Keratinocyte (primary cell): ENCODE measurements around the gene DFFB. TPM values are rescaled to one million over a fixed set of nuclear protein-coding genes. Genes with fewer than 3 reads are reported as not detected.
"Not testable (repeated sequence)": the region's sequence is repeated elsewhere in the genome, so short reads cannot be mapped to it uniquely, and the experiment has no call there.

Experiments used
- DNase-seq: peaks from one replicate; pipeline ENCODE4 v3.0.0-alpha.2; 2011; ENCODE audit warnings: low read depth, missing footprints, low spot score
- FAIRE-seq: peaks from 2 replicates; lab custom pipeline; 2011; peaks lifted over from hg19 to GRCh38; lab: Jason Lieb, UNC
- H2AFZ ChIP-seq: 2 replicates; pipeline ENCODE4 v1.6.0; 2012; ENCODE audit warnings: low read length, control low read depth, inconsistent platforms; ENCODE audit not compliant: control insufficient read depth
- H3K27ac ChIP-seq: 2 replicates; pipeline ENCODE4 v1.5.1; 2011; ENCODE audit warnings: low read length; ENCODE audit not compliant: control insufficient read depth, insufficient read depth
- H3K27me3 ChIP-seq: 3 replicates; pipeline ENCODE4 v1.6.0; 2011; ENCODE audit warnings: low read length; ENCODE audit not compliant: control insufficient read depth, insufficient read depth; ENCODE audit errors: extremely low read depth
- H3K36me3 ChIP-seq, 2 experiments: 2 replicates in 1 of 2; 3 replicates in 1 of 2; pipeline ENCODE4 v1.5.1; 2011; ENCODE audit warnings: low read length in 2 of 2, mild to moderate bottlenecking in 1 of 2; ENCODE audit not compliant: control insufficient read depth in 2 of 2, insufficient read depth in 2 of 2; ENCODE audit errors: extremely low read depth in 1 of 2
- H3K4me1 ChIP-seq: 3 replicates; pipeline ENCODE4 v1.5.1; 2011; ENCODE audit warnings: low read length; ENCODE audit not compliant: control insufficient read depth, insufficient read depth; ENCODE audit errors: extremely low read depth
- H3K4me2 ChIP-seq: 3 replicates; pipeline ENCODE4 v1.6.0; 2011; ENCODE audit warnings: low read depth, low read length; ENCODE audit not compliant: control insufficient read depth, insufficient read depth; ENCODE audit errors: extremely low read depth
- H3K4me3 ChIP-seq, 3 experiments: fragments of 200-600 bp in 1 of 3; sonication (generic) in 1 of 3; 2 replicates in 2 of 3; 3 replicates in 1 of 3; pipeline ENCODE4 v1.5.1; 2011 to 2016; ENCODE audit warnings: low read length in 3 of 3, mild to moderate bottlenecking in 3 of 3, control low read depth in 2 of 3, inconsistent platforms in 1 of 3, low read depth in 1 of 3, mixed read lengths in 1 of 3, mixed run types in 1 of 3, moderate library complexity in 1 of 3; ENCODE audit not compliant: control insufficient read depth in 2 of 3, insufficient read depth in 2 of 3; ENCODE audit errors: extremely low read depth in 1 of 3
- H3K79me2 ChIP-seq: 2 replicates; pipeline ENCODE4 v1.6.0; 2012; ENCODE audit warnings: low read length; ENCODE audit not compliant: control insufficient read depth, insufficient read depth
- H3K9ac ChIP-seq: 3 replicates; pipeline ENCODE4 v1.6.0; 2011; ENCODE audit warnings: low read length; ENCODE audit not compliant: control insufficient read depth, insufficient read depth; ENCODE audit errors: extremely low read depth
- H3K9me1 ChIP-seq: 3 replicates; pipeline ENCODE4 v1.6.0; 2011; ENCODE audit warnings: low read length; ENCODE audit not compliant: control insufficient read depth, insufficient read depth; ENCODE audit errors: extremely low read depth
- H3K9me3 ChIP-seq: 2 replicates; pipeline ENCODE4 v1.5.1; 2012; ENCODE audit warnings: low read depth, low read length; ENCODE audit not compliant: control insufficient read depth
- H4K20me1 ChIP-seq: 3 replicates; pipeline ENCODE4 v1.6.0; 2011; ENCODE audit warnings: low read length; ENCODE audit not compliant: control insufficient read depth, insufficient read depth; ENCODE audit errors: extremely low read depth
- CTCF ChIP-seq, 3 experiments: IDR thresholded peaks in 1 of 3; conservative IDR thresholded peaks in 1 of 3; optimal IDR thresholded peaks in 1 of 3; 2 replicates in 2 of 3; 3 replicates in 1 of 3; pipeline versions ENCODE3 to v1.5.1; 2011; ENCODE audit warnings: low read length in 3 of 3, mild to moderate bottlenecking in 3 of 3, moderate library complexity in 2 of 3, control low read depth in 1 of 3, inconsistent platforms in 1 of 3; ENCODE audit not compliant: insufficient read depth in 2 of 3; ENCODE audit errors: extremely low read depth in 1 of 3
- EZH2 ChIP-seq: IDR thresholded peaks from one replicate; pipeline ENCODE4 v1.6.1; 2012; ENCODE audit warnings: inconsistent platforms, mild to moderate bottlenecking, low read length, moderate library complexity
- dilution Hi-C: fragments of 300-500 bp; cut with MboI; formaldehyde crosslinking; loops from one replicate; pipeline ENCODE4 v1.7.0; 2020; ENCODE audit warnings: low sequenced_read_pairs; ENCODE audit not compliant: extremely low pct_ligation_motif_present
- polyA plus RNA-seq, 5 experiments: library from polyadenylated mRNA; depleted of rRNA in 3 of 5; stranded (reverse) in 3 of 5; stranded (forward) in 1 of 5; unstranded in 1 of 5; fragments of >200 nt; gene quantifications; 1 replicate in 1 of 5; 2 replicates in 3 of 5; 3 replicates in 1 of 5; pipeline versions ENCODE4 v1.2.1 to v1.2.3, GENCODE V29; 2011 to 2012; ENCODE audit warnings: missing spikeins in 2 of 5, low read depth in 1 of 5, low replicate concordance in 1 of 5

The DFFB gene
- polyA plus RNA-seq, 1 donor (not counting 4 experiments of a cell fraction or from before 2014, with no cell fraction given), result 5.2 TPM

- Histone ChIP-seq H3K27me3 (no peaks in the 10 kb centered on the region), H3K9me3 (no peaks in the 10 kb centered on the region), H3K36me3 (no peaks in the 10 kb centered on the region), H3K4me3 (no peak overlapping the region), H4K20me1 (no peaks in the 10 kb centered on the region), H3K9ac (no peak overlapping the region), H3K4me1 (no peaks in the 10 kb centered on the region), H3K4me2 (no peak overlapping the region), H3K9me1 (no peaks in the 10 kb centered on the region), H2AFZ (no peak overlapping the region), H3K27ac (no peak overlapping the region), H3K79me2 (no peaks in the 10 kb centered on the region)
- no peak for TF ChIP-seq CTCF (optimal IDR thresholded peaks at IDR 0.05 in 1 of 3, IDR thresholded peaks at IDR 0.05 in 1 of 3, conservative IDR thresholded peaks at IDR 0.05 in 1 of 3; ENCODE audit: extremely low read depth in 1 of 3, insufficient read depth in 2 of 3, low read length in 3 of 3)
- TF ChIP-seq EZH2, result no peak
- DNase-seq (no peak), FAIRE-seq (no peak)
- dilution Hi-C loops, result no loop called here
Measured at GRCh38 chr1:3917761-3918160, 60.5 kb downstream of the DFFB start.

GRCh38 chr1:3918359-3918758 is 61.1 kb downstream of the DFFB start:
- H2AFZ ChIP-seq, H3K36me3 ChIP-seq, dilution Hi-C loops, H4K20me1 ChIP-seq, H3K9ac ChIP-seq, H3K4me2 ChIP-seq, H3K27ac ChIP-seq, H3K79me2 ChIP-seq, FAIRE-seq, DNase-seq, H3K9me1 ChIP-seq, H3K4me1 ChIP-seq, H3K27me3 ChIP-seq, H3K9me3 ChIP-seq, H3K4me3 ChIP-seq: not testable (repeated sequence)

- no peaks in the 10 kb centered on the region for H3K36me3 ChIP-seq
- H2AFZ ChIP-seq, result no peak overlapping the region
- no peaks in the 10 kb centered on the region for H3K9me1 ChIP-seq
- no peak overlapping the region for H3K4me2 ChIP-seq
- FAIRE-seq (no peak), DNase-seq (no peak)
- H3K4me3 ChIP-seq, result no peak overlapping the region
- H3K27me3 ChIP-seq, result no peaks in the 10 kb centered on the region
- H3K4me1 ChIP-seq, result no peaks in the 10 kb centered on the region
- no peak overlapping the region for H3K9ac ChIP-seq
- no peaks in the 10 kb centered on the region for H3K79me2 ChIP-seq
- dilution Hi-C loops, result no loop called here
- no peaks in the 10 kb centered on the region for H3K9me3 ChIP-seq
- TF ChIP-seq EZH2, result no peak
- TF ChIP-seq CTCF (optimal IDR thresholded peaks at IDR 0.05 in 1 of 3, IDR thresholded peaks at IDR 0.05 in 1 of 3, conservative IDR thresholded peaks at IDR 0.05 in 1 of 3; ENCODE audit: extremely low read depth in 1 of 3, insufficient read depth in 2 of 3, low read length in 3 of 3), result no peak
- no peaks in the 10 kb centered on the region for H4K20me1 ChIP-seq
- H3K27ac ChIP-seq, result no peak overlapping the region
Measured at GRCh38 chr1:3918966-3919611, 61.8 kb downstream of the DFFB start.
